ENCODE measurements around the gene NYNRIN. TPM values are rescaled to one million over a fixed set of nuclear protein-coding genes. Genes with fewer than 3 reads are reported as not detected.
A peak's percentile ranks its signal among the peaks of the same experiment; 100 is the strongest.

Gene NYNRIN
- total and polyA plus RNA-seq, 2 of the 4 experiments (the other 2 are of a cell fraction), result 2.2 to 5.4 TPM

- H3K4me2 ChIP-seq (ENCODE audit: low read depth, low read length), result no peak overlapping the region
- H3K23ac ChIP-seq (ENCODE audit: low read depth, low read length), result 0 out of 2 replicates have a peak overlapping the region, but pooled peaks have one; percentile 15
- 0 out of 2 replicates have a peak overlapping the region, but pooled peaks have one; percentile 5 for H4K91ac ChIP-seq (ENCODE audit: insufficient read depth, low read depth, low read length)
- no peak overlapping the region for H4K8ac ChIP-seq (ENCODE audit: low read depth in 2 of 2, low read length in 2 of 2)
- DNase-seq (peak; percentile 42), ATAC-seq (ENCODE audit: low read depth) (no peak)
- no peaks in the 10 kb centered on the region; the same call in 1 of the 2 replicates for H3K27me3 ChIP-seq (ENCODE audit: control insufficient read depth, insufficient read depth, low read length)
- peaks cover 4% of the 10 kb centered on the region; the same call in 1 of the 2 replicates for H3K9me1 ChIP-seq (ENCODE audit: insufficient read depth, low read length)
- H2BK5ac ChIP-seq (ENCODE audit: low read depth, low read length, poor library complexity, severe bottlenecking), result no peak overlapping the region
- dilution Hi-C loops (cut with HindIII; ENCODE audit: low sequenced_read_pairs, unreplicated experiment) (no loop called here), in situ Hi-C loops (cut with MboI; ENCODE audit: low sequenced_read_pairs) (loop anchor here (10.0 kb wide), 1 partner anchor 72 kb away; no protein-coding TSS in a partner anchor), intact Hi-C loops (cut with micrococcal nuclease) (no loop called here)
- no peak overlapping the region for H2AK5ac ChIP-seq (ENCODE audit: low read depth, low read length)
- no TSS peak for BruUV-seq (replicated peaks)
- no peak overlapping the region for H3K4ac ChIP-seq (ENCODE audit: low read depth, low read length)
- CTCF ChIA-PET, result interaction anchor here (0.9 to 3.0 kb wide), 3 partner anchors 29 to 69 kb away, joined by 3 to 13 read pairs (median 6); no protein-coding TSS in a partner anchor
- peak overlapping the region; percentile 20; the same call in 1 of the 2 replicates for H2BK20ac ChIP-seq (ENCODE audit: low read depth, low read length)
- no peak overlapping the region for H4K5ac ChIP-seq (ENCODE audit: low read depth, low read length)
- H3K4me3 ChIP-seq (ENCODE audit: insufficient read depth, low read depth, low read length), result no peak overlapping the region
- no peak overlapping the region for H2BK120ac ChIP-seq (ENCODE audit: low read depth, low read length)
- no CpG with 5 or more reads among the region's 2 CpGs for WGBS, 2 experiments (ENCODE audit: extremely low coverage in 2 of 2, insufficient read length in 1 of 2)
- H3K27ac ChIP-seq (ENCODE audit: insufficient read depth, low read length), result no peak overlapping the region
- no peaks in the 10 kb centered on the region for H3K36me3 ChIP-seq (ENCODE audit: control insufficient read depth, insufficient read depth, low read length)
- POLR2A ChIA-PET (ENCODE audit: unreplicated experiment), result no interaction called here
- H3K56ac ChIP-seq (ENCODE audit: extremely low read depth, insufficient read depth, low read length), result no peak overlapping the region
- H4K20me1 ChIP-seq (ENCODE audit: insufficient read depth, low read length), result no peaks in the 10 kb centered on the region; the same call in 1 of the 2 replicates
- H3K18ac ChIP-seq (ENCODE audit: low read depth, low read length), result no peak overlapping the region; the same call in 1 of the 2 replicates
- no peak overlapping the region for H3K9ac ChIP-seq (ENCODE audit: low read depth, low read length)
- 0 out of 4 replicates have a peak, but pooled peaks cover 0 to under 1% of the 10 kb centered on the region in 2 experiments for H3K79me1 ChIP-seq (ENCODE audit: low read depth in 1 of 2, low read length in 2 of 2)
- H2BK15ac ChIP-seq (ENCODE audit: low read depth, low read length), result no peak overlapping the region; the same call in 2 of the 3 replicates
- TF ChIP-seq CHD1 (IDR thresholded peaks at IDR 0.05; ENCODE audit: low read depth, low read length) (no peak), USF2 (IDR thresholded peaks at IDR 0.05; ENCODE audit: low read depth, low read length) (no peak), NFE2L2 (IDR thresholded peaks at IDR 0.05; ENCODE audit: low read depth, low read length) (no peak)
- H3K9me3 ChIP-seq (ENCODE audit: control insufficient read depth, insufficient read depth, low read length), result no peaks in the 10 kb centered on the region
- no peak overlapping the region for H2AFZ ChIP-seq (replicated peaks; ENCODE audit: low read length, poor library complexity)
- peaks cover 7% of the 10 kb centered on the region for H3K4me1 ChIP-seq (ENCODE audit: control insufficient read depth, insufficient read depth, low read length)
- H3K14ac ChIP-seq (replicated peaks; ENCODE audit: low read depth, low read length), result 0 out of 2 replicates have a peak overlapping the region, but pooled peaks have one; percentile 44
- H2AK9ac ChIP-seq (replicated peaks; ENCODE audit: low read depth, low read length, poor library complexity), result no peak overlapping the region
Observed at GRCh38 chr14:24362241-24362960, 36.4 kb upstream of the NYNRIN start.

Data from IMR-90 (cell line).